H9 (cell line): ENCODE results near the gene STX16. TPM values are rescaled to one million over a fixed set of nuclear protein-coding genes. Genes with fewer than 3 reads are reported as not detected.

ENCODE experiments used
- DNase-seq: peaks from one replicate; pipeline ENCODE4 v3.0.0-alpha.2; 2017
- H2AFZ ChIP-seq: one replicate; pipeline ENCODE4 v1.6.1; 2013; ENCODE audit warnings: mild to moderate bottlenecking, low read length, control low read depth, moderate library complexity
- H2AK5ac ChIP-seq: 2 replicates; pipeline ENCODE4 v1.6.1; 2013; ENCODE audit warnings: low read length, control low read depth, mixed read lengths; ENCODE audit not compliant: insufficient read length
- H2BK120ac ChIP-seq: one replicate; pipeline ENCODE4 v1.6.1; 2013; ENCODE audit warnings: low read depth, mild to moderate bottlenecking, low read length, control low read depth, inconsistent platforms; ENCODE audit not compliant: poor library complexity, severe bottlenecking
- H2BK12ac ChIP-seq: 2 replicates; pipeline ENCODE4 v1.6.1; 2013; ENCODE audit warnings: low read length, control low read depth, mixed read lengths, low read depth; ENCODE audit not compliant: insufficient read length
- H2BK15ac ChIP-seq: 2 replicates; pipeline ENCODE4 v1.6.1; 2013; ENCODE audit warnings: low read depth, low read length, control low read depth
- H2BK20ac ChIP-seq: one replicate; pipeline ENCODE4 v1.6.1; 2013; ENCODE audit warnings: low read depth, mild to moderate bottlenecking, low read length, control low read depth, inconsistent platforms; ENCODE audit not compliant: poor library complexity, severe bottlenecking
- H2BK5ac ChIP-seq: 2 replicates; pipeline ENCODE4 v1.6.1; 2013; ENCODE audit warnings: low read length, control low read depth, mixed read lengths; ENCODE audit not compliant: insufficient read length
- H3K14ac ChIP-seq: 2 replicates; pipeline ENCODE4 v1.6.1; 2013; ENCODE audit warnings: low read length, control low read depth; ENCODE audit not compliant: insufficient read depth
- H3K18ac ChIP-seq: 2 replicates; pipeline ENCODE4 v1.6.1; 2013; ENCODE audit warnings: low read depth, mild to moderate bottlenecking, mixed read lengths, low read length, control low read depth; ENCODE audit not compliant: insufficient read length
- H3K23ac ChIP-seq: 2 replicates; pipeline ENCODE4 v1.6.1; 2013; ENCODE audit warnings: low read length, control low read depth, mixed read lengths, low read depth; ENCODE audit not compliant: insufficient read length
- H3K23me2 ChIP-seq: 2 replicates; pipeline ENCODE4 v1.6.1; 2013; ENCODE audit warnings: low read depth, mild to moderate bottlenecking, mixed read lengths, low read length, control low read depth; ENCODE audit not compliant: insufficient read length, poor library complexity, severe bottlenecking
- H3K27ac ChIP-seq: 2 replicates; pipeline ENCODE4 v1.5.1; 2013; ENCODE audit warnings: low read length, control low read depth, mixed read lengths, low read depth; ENCODE audit not compliant: insufficient read length
- H3K27me3 ChIP-seq: 2 replicates; pipeline ENCODE4 v1.6.1; 2013; ENCODE audit warnings: low read length, control low read depth, inconsistent platforms; ENCODE audit not compliant: insufficient read depth
- H3K4ac ChIP-seq: 2 replicates; pipeline ENCODE4 v1.6.1; 2013; ENCODE audit warnings: low read depth, mild to moderate bottlenecking, control low read depth, inconsistent platforms, low read length, moderate library complexity
- H3K4me1 ChIP-seq: 2 replicates; pipeline ENCODE4 v1.6.1; 2013; ENCODE audit warnings: low read length, control low read depth, inconsistent platforms; ENCODE audit not compliant: insufficient read depth
- H3K4me2 ChIP-seq: 2 replicates; pipeline ENCODE4 v1.6.1; 2013; ENCODE audit warnings: low read length, control low read depth, mixed read lengths; ENCODE audit not compliant: insufficient read length, insufficient read depth
- H3K56ac ChIP-seq: 2 replicates; pipeline ENCODE4 v1.6.1; 2013; ENCODE audit warnings: low read depth, mild to moderate bottlenecking, mixed read lengths, low read length, control low read depth; ENCODE audit not compliant: insufficient read length
- H3K79me1 ChIP-seq: 2 replicates; pipeline ENCODE4 v1.6.1; 2013; ENCODE audit warnings: low read depth, mild to moderate bottlenecking, moderate library complexity, low read length, control low read depth, inconsistent platforms; ENCODE audit not compliant: insufficient read depth, poor library complexity, severe bottlenecking
- H3K79me2 ChIP-seq: 2 replicates; pipeline ENCODE4 v1.6.1; 2013; ENCODE audit warnings: low read length, control low read depth, inconsistent platforms; ENCODE audit not compliant: insufficient read depth
- H3K9ac ChIP-seq: 2 replicates; pipeline ENCODE4 v1.6.1; 2013; ENCODE audit warnings: low read length, control low read depth, mixed read lengths; ENCODE audit not compliant: insufficient read length; ENCODE audit errors: extremely low read depth
- H3K9me3 ChIP-seq: one replicate; pipeline ENCODE4 v1.6.1; 2013; ENCODE audit warnings: low read depth, low read length, inconsistent platforms; ENCODE audit not compliant: control insufficient read depth
- H3T11ph ChIP-seq: one replicate; pipeline ENCODE4 v1.6.1; 2013; ENCODE audit warnings: mild to moderate bottlenecking, low read length, control low read depth, inconsistent platforms
- H4K20me1 ChIP-seq: one replicate; pipeline ENCODE4 v1.6.1; 2013; ENCODE audit not compliant: control insufficient read depth, insufficient read length, insufficient read depth
- H4K5ac ChIP-seq: 2 replicates; pipeline ENCODE4 v1.6.1; 2013; ENCODE audit warnings: low read depth, mild to moderate bottlenecking, mixed read lengths, low read length, control low read depth; ENCODE audit not compliant: insufficient read length
- H4K8ac ChIP-seq: replicated peaks from 2 replicates; pipeline ENCODE4 v1.6.1; 2013; ENCODE audit warnings: low read length, control low read depth, mixed read lengths, low read depth; ENCODE audit not compliant: insufficient read length
- H4K91ac ChIP-seq: 2 replicates; pipeline ENCODE4 v1.6.1; 2013; ENCODE audit warnings: low read depth, mild to moderate bottlenecking, moderate library complexity, mixed read lengths, low read length, control low read depth; ENCODE audit not compliant: insufficient read length
- H3K27ac Mint-ChIP-seq, 3 experiments: 2 replicates in 2 of 3; 3 replicates in 1 of 3; pipeline ENCODE4 v1.8.0; 2020 to 2021; ENCODE audit warnings: mixed read lengths in 3 of 3, mild to moderate bottlenecking in 1 of 3, moderate library complexity in 1 of 3
- H3K27me3 Mint-ChIP-seq: 2 replicates; pipeline ENCODE4 v1.8.0; 2021; ENCODE audit warnings: low read depth, mild to moderate bottlenecking, moderate library complexity, mixed read lengths
- H3K36me3 Mint-ChIP-seq, 3 experiments: 2 replicates in 2 of 3; 3 replicates in 1 of 3; pipeline ENCODE4 v1.8.0; 2020 to 2021; ENCODE audit warnings: low read depth in 3 of 3, mixed read lengths in 3 of 3; ENCODE audit not compliant: insufficient read depth in 1 of 3
- H3K4me1 Mint-ChIP-seq, 2 experiments: 2 replicates each; pipeline ENCODE4 v1.8.0; 2020; ENCODE audit warnings: mixed read lengths in 2 of 2
- H3K4me3 Mint-ChIP-seq, 2 experiments: 2 replicates in 1 of 2; 3 replicates in 1 of 2; pipeline ENCODE4 v1.8.0; 2020 to 2021; ENCODE audit warnings: mild to moderate bottlenecking in 2 of 2, mixed read lengths in 2 of 2, moderate library complexity in 1 of 2
- H3K9me3 Mint-ChIP-seq, 2 experiments: 2 replicates in 1 of 2; 3 replicates in 1 of 2; pipeline ENCODE4 v1.8.0; 2020; ENCODE audit warnings: mild to moderate bottlenecking in 2 of 2, mixed read lengths in 2 of 2, moderate library complexity in 1 of 2
- CTCF ChIP-seq: fragments of 200-600 bp; sonication (generic); conservative IDR thresholded peaks from 3 replicates; pipeline ENCODE4 v1.8.0; 2021; ENCODE audit warnings: antibody characterized with exemption, mild to moderate bottlenecking
- WGBS: extraction: QIAGEN DNeasy Blood & Tissue Kit; methylation state at CpG from one replicate; pipeline ENCODE4 v1.1.7; 2013; ENCODE audit warnings: missing lambda C conversion rate, low lambda C conversion rate, mixed read lengths; ENCODE audit not compliant: insufficient read length; ENCODE audit errors: extremely low coverage; 5-methylcytosine and 5-hydroxymethylcytosine counted together
- total RNA-seq: library from RNA; stranded (reverse); gene quantifications from 2 replicates; pipeline ENCODE4 v1.2.1, GENCODE V29; 2021

STX16 gene
- total RNA-seq, 1 experiment from 2014 or later: 87.8 TPM

- no peak overlapping the region for H3K4ac ChIP-seq
- H3K14ac ChIP-seq: no peak overlapping the region
- no peak overlapping the region for H2BK120ac ChIP-seq
- no CpG with 5 or more reads among the region's 24 CpGs for WGBS
- H4K91ac ChIP-seq: no peak overlapping the region
- no peak overlapping the region for H3K4me2 ChIP-seq
- H4K8ac ChIP-seq: no peak overlapping the region
- H3K27ac Mint-ChIP-seq: no peak overlapping the region
- no peaks in the 10 kb centered on the region for H3K79me1 ChIP-seq
- no peak overlapping the region for H3K18ac ChIP-seq
- no peak overlapping the region for H3K56ac ChIP-seq
- H2AFZ ChIP-seq: no peak overlapping the region
- no peaks in the 10 kb centered on the region; a peak in 3 of 5 replicates for H3K9me3 Mint-ChIP-seq
- H3K4me3 Mint-ChIP-seq: no peak overlapping the region
- H3K27ac ChIP-seq: no peak overlapping the region
- no peak overlapping the region for H2BK5ac ChIP-seq
- no peak overlapping the region for H3K9ac ChIP-seq
- no peaks in the 10 kb centered on the region for H3K23me2 ChIP-seq
- H3K9me3 ChIP-seq: no peaks in the 10 kb centered on the region
- H3K79me2 ChIP-seq: no peaks in the 10 kb centered on the region
- no peak overlapping the region for H2BK20ac ChIP-seq
- H3K27me3 ChIP-seq: no peaks in the 10 kb centered on the region
- H3T11ph ChIP-seq: no peak overlapping the region
- no peaks in the 10 kb centered on the region for H3K4me1 ChIP-seq
- peaks cover 14% of the 10 kb centered on the region for H3K27me3 Mint-ChIP-seq
- H3K4me1 Mint-ChIP-seq: peaks cover 8 to 12% of the 10 kb centered on the region in 2 experiments; a peak in 2 of 4 replicates
- H4K5ac ChIP-seq: no peak overlapping the region
- H2BK15ac ChIP-seq: no peak overlapping the region
- H2AK5ac ChIP-seq: no peak overlapping the region
- H3K23ac ChIP-seq: no peak overlapping the region
- no peaks in the 10 kb centered on the region for H4K20me1 ChIP-seq
- DNase-seq: no peak
- no peak for TF ChIP-seq CTCF
- H2BK12ac ChIP-seq: no peak overlapping the region
- no peaks in the 10 kb centered on the region; a peak in 1 of 7 replicates for H3K36me3 Mint-ChIP-seq
Measured at GRCh38 chr20:58637466-58638213, 13.4 kb upstream of the STX16 start.
